HG03039 (cell line): ENCODE results near the gene KIF26A.
"Not testable (repeated sequence)": the region's sequence is repeated elsewhere in the genome, so short reads cannot be mapped to it uniquely, and the experiment has no call there.

ENCODE experiments used
- ATAC-seq: cut with Tn5 transposase; IDR thresholded peaks from one replicate; pipeline ENCODE4 v1.9.1; 2021; ENCODE audit warnings: mild to moderate bottlenecking, moderate library complexity; ENCODE audit not compliant: unreplicated experiment

KIF26A gene

GRCh38 chr14:104142946-104143470 is 4.6 kb downstream of the KIF26A start:
- ATAC-seq: no peak

- ATAC-seq: no peak
Observed at GRCh38 chr14:104143521-104144452, 5.4 kb downstream of the KIF26A start.

GRCh38 chr14:104144453-104144790 is 6.0 kb downstream of the KIF26A start:
- no peak for ATAC-seq

GRCh38 chr14:104144911-104145825 is 6.8 kb downstream of the KIF26A start:
- ATAC-seq: no peak

GRCh38 chr14:104145826-104146601 is 7.6 kb downstream of the KIF26A start:
- ATAC-seq: no peak

GRCh38 chr14:104146651-104147345 is 8.4 kb downstream of the KIF26A start:
- no peak for ATAC-seq

- no peak for ATAC-seq
Observed at GRCh38 chr14:104147346-104148125, 9.1 kb downstream of the KIF26A start.

GRCh38 chr14:104148433-104149277 is 10.3 kb downstream of the KIF26A start:
- no peak for ATAC-seq

GRCh38 chr14:104149278-104149595 is 10.8 kb downstream of the KIF26A start:
- ATAC-seq: no peak

GRCh38 chr14:104149617-104150135 is 11.3 kb downstream of the KIF26A start:
- ATAC-seq: no peak

GRCh38 chr14:104150136-104151025 is 12.0 kb downstream of the KIF26A start:
- no peak for ATAC-seq

- ATAC-seq: no peak
Observed at GRCh38 chr14:104151026-104151381, 12.6 kb downstream of the KIF26A start.

- no peak for ATAC-seq
Observed at GRCh38 chr14:104151566-104152245, 13.3 kb downstream of the KIF26A start.

GRCh38 chr14:104152246-104152575 is 13.8 kb downstream of the KIF26A start:
- no peak for ATAC-seq

- ATAC-seq: no peak
Observed at GRCh38 chr14:104152686-104153393, 14.5 kb downstream of the KIF26A start.

- not testable (repeated sequence) for ATAC-seq
Observed at GRCh38 chr14:104153394-104153755, 15.0 kb downstream of the KIF26A start.
